Keratinocyte (primary cell): ENCODE results near the gene LHFPL3. TPM values are rescaled to one million over a fixed set of nuclear protein-coding genes. Genes with fewer than 3 reads are reported as not detected.

Experiments used
- DNase-seq: peaks from one replicate; pipeline ENCODE4 v3.0.0-alpha.2; 2011; ENCODE audit warnings: low read depth, missing footprints, low spot score
- FAIRE-seq: peaks from 2 replicates; lab custom pipeline; 2011; peaks lifted over from hg19 to GRCh38; lab: Jason Lieb, UNC
- H2AFZ ChIP-seq: 2 replicates; pipeline ENCODE4 v1.6.0; 2012; ENCODE audit warnings: low read length, control low read depth, inconsistent platforms; ENCODE audit not compliant: control insufficient read depth
- H3K27ac ChIP-seq: 2 replicates; pipeline ENCODE4 v1.5.1; 2011; ENCODE audit warnings: low read length; ENCODE audit not compliant: control insufficient read depth, insufficient read depth
- H3K27me3 ChIP-seq: 3 replicates; pipeline ENCODE4 v1.6.0; 2011; ENCODE audit warnings: low read length; ENCODE audit not compliant: control insufficient read depth, insufficient read depth; ENCODE audit errors: extremely low read depth
- H3K36me3 ChIP-seq, 2 experiments: 2 replicates in 1 of 2; 3 replicates in 1 of 2; pipeline ENCODE4 v1.5.1; 2011; ENCODE audit warnings: low read length in 2 of 2, mild to moderate bottlenecking in 1 of 2; ENCODE audit not compliant: control insufficient read depth in 2 of 2, insufficient read depth in 2 of 2; ENCODE audit errors: extremely low read depth in 1 of 2
- H3K4me1 ChIP-seq: 3 replicates; pipeline ENCODE4 v1.5.1; 2011; ENCODE audit warnings: low read length; ENCODE audit not compliant: control insufficient read depth, insufficient read depth; ENCODE audit errors: extremely low read depth
- H3K4me2 ChIP-seq: 3 replicates; pipeline ENCODE4 v1.6.0; 2011; ENCODE audit warnings: low read depth, low read length; ENCODE audit not compliant: control insufficient read depth, insufficient read depth; ENCODE audit errors: extremely low read depth
- H3K4me3 ChIP-seq, 3 experiments: fragments of 200-600 bp in 1 of 3; sonication (generic) in 1 of 3; 2 replicates in 2 of 3; 3 replicates in 1 of 3; pipeline ENCODE4 v1.5.1; 2011 to 2016; ENCODE audit warnings: low read length in 3 of 3, mild to moderate bottlenecking in 3 of 3, control low read depth in 2 of 3, inconsistent platforms in 1 of 3, low read depth in 1 of 3, mixed read lengths in 1 of 3, mixed run types in 1 of 3, moderate library complexity in 1 of 3; ENCODE audit not compliant: control insufficient read depth in 2 of 3, insufficient read depth in 2 of 3; ENCODE audit errors: extremely low read depth in 1 of 3
- H3K79me2 ChIP-seq: 2 replicates; pipeline ENCODE4 v1.6.0; 2012; ENCODE audit warnings: low read length; ENCODE audit not compliant: control insufficient read depth, insufficient read depth
- H3K9ac ChIP-seq: 3 replicates; pipeline ENCODE4 v1.6.0; 2011; ENCODE audit warnings: low read length; ENCODE audit not compliant: control insufficient read depth, insufficient read depth; ENCODE audit errors: extremely low read depth
- H3K9me1 ChIP-seq: 3 replicates; pipeline ENCODE4 v1.6.0; 2011; ENCODE audit warnings: low read length; ENCODE audit not compliant: control insufficient read depth, insufficient read depth; ENCODE audit errors: extremely low read depth
- H3K9me3 ChIP-seq: 2 replicates; pipeline ENCODE4 v1.5.1; 2012; ENCODE audit warnings: low read depth, low read length; ENCODE audit not compliant: control insufficient read depth
- H4K20me1 ChIP-seq: 3 replicates; pipeline ENCODE4 v1.6.0; 2011; ENCODE audit warnings: low read length; ENCODE audit not compliant: control insufficient read depth, insufficient read depth; ENCODE audit errors: extremely low read depth
- CTCF ChIP-seq, 3 experiments: IDR thresholded peaks in 1 of 3; conservative IDR thresholded peaks in 1 of 3; optimal IDR thresholded peaks in 1 of 3; 2 replicates in 2 of 3; 3 replicates in 1 of 3; pipeline versions ENCODE3 to v1.5.1; 2011; ENCODE audit warnings: low read length in 3 of 3, mild to moderate bottlenecking in 3 of 3, moderate library complexity in 2 of 3, control low read depth in 1 of 3, inconsistent platforms in 1 of 3; ENCODE audit not compliant: insufficient read depth in 2 of 3; ENCODE audit errors: extremely low read depth in 1 of 3
- EZH2 ChIP-seq: IDR thresholded peaks from one replicate; pipeline ENCODE4 v1.6.1; 2012; ENCODE audit warnings: inconsistent platforms, mild to moderate bottlenecking, low read length, moderate library complexity
- dilution Hi-C: fragments of 300-500 bp; cut with MboI; formaldehyde crosslinking; loops from one replicate; pipeline ENCODE4 v1.7.0; 2020; ENCODE audit warnings: low sequenced_read_pairs; ENCODE audit not compliant: extremely low pct_ligation_motif_present
- polyA plus RNA-seq, 5 experiments: library from polyadenylated mRNA; depleted of rRNA in 3 of 5; stranded (reverse) in 3 of 5; stranded (forward) in 1 of 5; unstranded in 1 of 5; fragments of >200 nt; gene quantifications; 1 replicate in 1 of 5; 2 replicates in 3 of 5; 3 replicates in 1 of 5; pipeline versions ENCODE4 v1.2.1 to v1.2.3, GENCODE V29; 2011 to 2012; ENCODE audit warnings: missing spikeins in 2 of 5, low read depth in 1 of 5, low replicate concordance in 1 of 5

The LHFPL3 gene
- polyA plus RNA-seq, 1 donor (not counting 4 experiments of a cell fraction or from before 2014, with no cell fraction given) = not detected

GRCh38 chr7:104883718-104884452 lies 555.5 kb downstream of the LHFPL3 start:
- Histone ChIP-seq H3K79me2 (no peaks in the 10 kb centered on the region), H3K27ac (no peak overlapping the region), H3K4me1 (no peaks in the 10 kb centered on the region), H3K9me1 (no peaks in the 10 kb centered on the region), H3K9ac (no peak overlapping the region), H3K27me3 (peaks cover 13% of the 10 kb centered on the region), H2AFZ (peak overlapping the region; percentile 65), H3K36me3 (no peaks in the 10 kb centered on the region), H3K4me2 (peak overlapping the region; percentile 53), H4K20me1 (no peaks in the 10 kb centered on the region), H3K4me3 (no peak overlapping the region), H3K9me3 (no peaks in the 10 kb centered on the region)
- DNase-seq (peak; percentile 59), FAIRE-seq (no peak)
- dilution Hi-C loops = no loop called here
- TF ChIP-seq EZH2 (no peak), CTCF (optimal IDR thresholded peaks at IDR 0.05 in 1 of 3, IDR thresholded peaks at IDR 0.05 in 1 of 3, conservative IDR thresholded peaks at IDR 0.05 in 1 of 3; ENCODE audit: extremely low read depth in 1 of 3, insufficient read depth in 2 of 3, low read length in 3 of 3) (peak; percentile 95 to 98 (median 97))

GRCh38 chr7:104886651-104887050 lies 558.2 kb downstream of the LHFPL3 start:
- dilution Hi-C loops = no loop called here
- FAIRE-seq = no peak

More at GRCh38 chr7:104886651-104887050, 558.2 kb downstream of the LHFPL3 start:
- H2AFZ ChIP-seq = no peak overlapping the region
- H3K36me3 ChIP-seq = no peaks in the 10 kb centered on the region
- DNase-seq = no peak
- H3K27me3 ChIP-seq = peaks cover 13% of the 10 kb centered on the region
- TF ChIP-seq CTCF (optimal IDR thresholded peaks at IDR 0.05 in 1 of 3, IDR thresholded peaks at IDR 0.05 in 1 of 3, conservative IDR thresholded peaks at IDR 0.05 in 1 of 3; ENCODE audit: extremely low read depth in 1 of 3, insufficient read depth in 2 of 3, low read length in 3 of 3) (no peak), EZH2 (no peak)
- no peaks in the 10 kb centered on the region for H4K20me1 ChIP-seq
- no peak overlapping the region for H3K27ac ChIP-seq
- no peak overlapping the region for H3K4me2 ChIP-seq
- H3K9ac ChIP-seq = no peak overlapping the region
- H3K4me1 ChIP-seq = no peaks in the 10 kb centered on the region
- H3K9me3 ChIP-seq = no peaks in the 10 kb centered on the region
- no peaks in the 10 kb centered on the region for H3K79me2 ChIP-seq
- no peak overlapping the region for H3K4me3 ChIP-seq
- H3K9me1 ChIP-seq = no peaks in the 10 kb centered on the region
